Parathyroid adenoma (tissue), 2 donors: ENCODE data around the gene STRA6.

ENCODE experiments used
- H2AFZ ChIP-seq: fragments of 300-600 bp; sonication (generic); one replicate; pipeline ENCODE4 v1.7.0; 2017; ENCODE audit warnings: antibody characterized with exemption, mild to moderate bottlenecking
- H3K27ac ChIP-seq: fragments of 300-600 bp; sonication (generic); one replicate; pipeline ENCODE4 v1.7.0; 2017
- H3K27me3 ChIP-seq: fragments of 300-600 bp; sonication (generic); one replicate; pipeline ENCODE4 v1.7.0; 2017; ENCODE audit warnings: low read length; ENCODE audit not compliant: control insufficient read depth, insufficient read depth
- H3K36me3 ChIP-seq: fragments of 300-600 bp; sonication (generic); one replicate; pipeline ENCODE4 v1.7.0; 2017; ENCODE audit warnings: low read length; ENCODE audit not compliant: control insufficient read depth, insufficient read depth
- H3K4me1 ChIP-seq: fragments of 300-600 bp; sonication (generic); one replicate; pipeline ENCODE4 v1.7.0; 2017; ENCODE audit warnings: control low read depth
- H3K4me2 ChIP-seq: fragments of 300-600 bp; sonication (generic); one replicate; pipeline ENCODE4 v1.7.0; 2017; ENCODE audit warnings: low read length
- H3K4me3 ChIP-seq: fragments of 300-600 bp; sonication (generic); one replicate; pipeline ENCODE4 v1.7.0; 2017; ENCODE audit warnings: low read depth, low read length
- H3K79me2 ChIP-seq: fragments of 300-600 bp; sonication (generic); one replicate; pipeline ENCODE4 v1.7.0; 2017; ENCODE audit warnings: control low read depth
- H3K9ac ChIP-seq: fragments of 300-600 bp; sonication (generic); one replicate; pipeline ENCODE4 v1.7.0; 2017; ENCODE audit warnings: mild to moderate bottlenecking
- H3K9me3 ChIP-seq: fragments of 300-600 bp; sonication (generic); one replicate; pipeline ENCODE4 v1.7.0; 2017; ENCODE audit warnings: low read length; ENCODE audit not compliant: control insufficient read depth
- TF ChIP-seq, protein P1 (sequence below): fragments of 300-600 bp; sonication (generic); IDR thresholded peaks from one replicate; pipeline ENCODE4 v1.7.0; 2017; ENCODE audit warnings: antibody characterized with exemption, mild to moderate bottlenecking
- donor health status: primary hyperparathyroidism.

Gene STRA6

DNA sequence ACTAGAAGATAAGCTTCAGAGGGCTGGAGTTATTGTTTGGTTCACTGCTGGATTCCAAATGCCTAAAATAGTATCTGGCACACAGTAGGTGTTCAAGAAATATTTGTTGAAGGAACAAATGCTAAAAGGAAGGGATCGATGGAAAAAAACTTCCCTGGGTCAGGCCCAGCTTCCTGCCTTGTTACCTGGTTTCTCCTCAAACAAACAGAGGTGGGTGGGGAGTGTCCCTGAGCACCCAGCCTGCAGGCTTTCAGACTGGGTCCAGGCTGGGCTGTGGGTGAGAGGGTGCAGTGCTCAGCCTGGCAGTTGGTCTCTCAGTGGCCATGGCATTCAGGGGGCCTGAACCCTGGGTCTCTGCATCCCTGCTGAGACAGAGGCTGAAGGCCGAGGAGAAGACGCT is 14.4 kb upstream of the STRA6 start:
- TF ChIP-seq, protein P1, sequence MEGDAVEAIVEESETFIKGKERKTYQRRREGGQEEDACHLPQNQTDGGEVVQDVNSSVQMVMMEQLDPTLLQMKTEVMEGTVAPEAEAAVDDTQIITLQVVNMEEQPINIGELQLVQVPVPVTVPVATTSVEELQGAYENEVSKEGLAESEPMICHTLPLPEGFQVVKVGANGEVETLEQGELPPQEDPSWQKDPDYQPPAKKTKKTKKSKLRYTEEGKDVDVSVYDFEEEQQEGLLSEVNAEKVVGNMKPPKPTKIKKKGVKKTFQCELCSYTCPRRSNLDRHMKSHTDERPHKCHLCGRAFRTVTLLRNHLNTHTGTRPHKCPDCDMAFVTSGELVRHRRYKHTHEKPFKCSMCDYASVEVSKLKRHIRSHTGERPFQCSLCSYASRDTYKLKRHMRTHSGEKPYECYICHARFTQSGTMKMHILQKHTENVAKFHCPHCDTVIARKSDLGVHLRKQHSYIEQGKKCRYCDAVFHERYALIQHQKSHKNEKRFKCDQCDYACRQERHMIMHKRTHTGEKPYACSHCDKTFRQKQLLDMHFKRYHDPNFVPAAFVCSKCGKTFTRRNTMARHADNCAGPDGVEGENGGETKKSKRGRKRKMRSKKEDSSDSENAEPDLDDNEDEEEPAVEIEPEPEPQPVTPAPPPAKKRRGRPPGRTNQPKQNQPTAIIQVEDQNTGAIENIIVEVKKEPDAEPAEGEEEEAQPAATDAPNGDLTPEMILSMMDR: no peak
- Histone ChIP-seq H3K4me3 (no peak overlapping the region), H2AFZ (no peak overlapping the region), H3K4me1 (no peaks in the 10 kb centered on the region), H3K4me2 (no peak overlapping the region), H3K9me3 (no peaks in the 10 kb centered on the region), H3K36me3 (no peaks in the 10 kb centered on the region), H3K79me2 (no peaks in the 10 kb centered on the region), H3K27me3 (no peaks in the 10 kb centered on the region), H3K27ac (no peak overlapping the region), H3K9ac (no peak overlapping the region)

DNA sequence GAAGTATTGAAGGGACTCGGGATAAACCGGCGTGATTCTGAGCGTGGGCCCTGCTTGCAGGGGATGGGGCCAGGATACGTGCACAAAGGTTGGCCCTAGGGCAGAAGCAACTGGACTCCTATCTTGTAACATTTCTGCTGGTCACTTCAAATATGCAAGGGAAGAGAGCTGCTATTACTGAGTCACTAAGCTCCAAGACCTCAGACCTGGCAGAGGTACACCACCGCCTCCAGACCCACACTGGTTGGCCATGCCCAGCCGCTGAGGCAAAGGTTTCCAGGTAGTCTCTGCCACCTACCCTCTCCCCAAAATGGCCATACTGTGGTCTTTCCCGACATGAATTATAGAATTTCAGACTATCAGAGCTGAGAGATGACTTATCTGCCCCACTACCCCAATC is 13.4 kb upstream of the STRA6 start:
- Histone ChIP-seq H3K9me3 (no peaks in the 10 kb centered on the region), H3K27me3 (no peaks in the 10 kb centered on the region), H3K79me2 (no peaks in the 10 kb centered on the region), H2AFZ (no peak overlapping the region), H3K4me3 (no peak overlapping the region), H3K4me2 (no peak overlapping the region), H3K27ac (no peak overlapping the region), H3K4me1 (no peaks in the 10 kb centered on the region), H3K36me3 (no peaks in the 10 kb centered on the region), H3K9ac (no peak overlapping the region)
- TF ChIP-seq, protein P1: no peak

DNA sequence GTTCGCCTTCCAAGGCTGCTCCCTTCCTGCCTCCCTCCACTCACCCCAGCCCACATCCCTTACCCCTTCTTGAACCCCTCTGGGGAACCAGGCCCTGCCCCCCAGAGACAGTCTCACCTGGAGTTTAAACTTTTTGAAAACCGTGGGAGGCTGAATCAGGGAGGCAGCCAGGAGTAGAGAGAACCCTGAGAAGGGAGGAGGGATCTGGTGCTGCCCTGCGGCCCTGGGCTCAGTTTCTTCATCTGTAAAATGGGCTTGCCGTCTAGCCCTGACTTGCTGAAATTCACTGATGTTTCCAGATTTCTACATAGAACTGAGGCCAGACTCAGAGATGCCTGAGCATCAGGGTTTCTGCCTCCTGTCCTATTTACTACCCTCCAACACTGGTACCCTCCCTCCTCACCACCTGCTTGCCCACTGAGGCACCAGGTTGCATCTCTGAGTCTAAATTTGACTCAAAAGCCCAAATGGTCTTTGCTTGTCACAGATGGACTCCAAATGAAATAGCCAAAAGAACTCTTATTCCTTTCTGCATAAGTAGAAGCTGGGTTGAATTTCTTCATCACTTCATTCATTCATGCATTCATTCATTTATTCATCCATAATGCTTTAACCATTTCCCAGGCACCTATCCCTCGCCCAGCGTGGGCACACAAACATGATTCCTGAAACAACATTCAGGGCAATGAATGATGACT is 11.9 kb upstream of the STRA6 start:
- no peaks in the 10 kb centered on the region for H3K9me3 ChIP-seq
- no peak overlapping the region for H3K4me3 ChIP-seq
- no peak overlapping the region for H3K4me2 ChIP-seq
- H2AFZ ChIP-seq: no peak overlapping the region
- no peaks in the 10 kb centered on the region for H3K27me3 ChIP-seq
- H3K9ac ChIP-seq: no peak overlapping the region
- H3K4me1 ChIP-seq: no peaks in the 10 kb centered on the region
- no peak overlapping the region for H3K27ac ChIP-seq
- TF ChIP-seq, protein P1: no peak
- H3K79me2 ChIP-seq: no peaks in the 10 kb centered on the region
- no peaks in the 10 kb centered on the region for H3K36me3 ChIP-seq

DNA sequence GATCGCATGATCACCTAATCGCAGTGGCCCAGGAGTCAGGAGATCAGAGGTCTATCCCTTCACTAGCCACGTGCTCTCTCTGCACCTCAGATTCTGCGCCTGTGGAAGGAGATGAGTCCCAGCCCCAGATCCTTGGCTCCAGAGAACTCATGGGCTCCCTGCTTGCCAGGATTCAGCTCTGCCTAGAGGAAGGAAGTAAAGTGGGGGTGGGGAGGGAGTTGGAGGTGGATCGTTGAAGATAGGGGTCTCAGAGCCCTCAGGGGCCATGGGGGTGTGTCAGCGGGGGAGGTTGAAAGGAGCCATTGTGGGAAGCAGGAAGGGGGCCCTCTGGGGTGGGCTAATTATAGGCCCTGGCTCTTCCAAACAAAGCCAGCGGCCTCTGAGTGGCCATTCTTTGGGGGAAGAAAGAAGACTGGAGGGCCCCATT is 11.3 kb upstream of the STRA6 start:
- H3K27me3 ChIP-seq: no peaks in the 10 kb centered on the region
- TF ChIP-seq, protein P1: no peak
- H3K27ac ChIP-seq: no peak overlapping the region
- no peak overlapping the region for H2AFZ ChIP-seq
- no peak overlapping the region for H3K9ac ChIP-seq
- no peaks in the 10 kb centered on the region for H3K4me1 ChIP-seq
- no peaks in the 10 kb centered on the region for H3K36me3 ChIP-seq
- H3K79me2 ChIP-seq: no peaks in the 10 kb centered on the region
- no peak overlapping the region for H3K4me2 ChIP-seq
- no peak overlapping the region for H3K4me3 ChIP-seq
- H3K9me3 ChIP-seq: no peaks in the 10 kb centered on the region

DNA sequence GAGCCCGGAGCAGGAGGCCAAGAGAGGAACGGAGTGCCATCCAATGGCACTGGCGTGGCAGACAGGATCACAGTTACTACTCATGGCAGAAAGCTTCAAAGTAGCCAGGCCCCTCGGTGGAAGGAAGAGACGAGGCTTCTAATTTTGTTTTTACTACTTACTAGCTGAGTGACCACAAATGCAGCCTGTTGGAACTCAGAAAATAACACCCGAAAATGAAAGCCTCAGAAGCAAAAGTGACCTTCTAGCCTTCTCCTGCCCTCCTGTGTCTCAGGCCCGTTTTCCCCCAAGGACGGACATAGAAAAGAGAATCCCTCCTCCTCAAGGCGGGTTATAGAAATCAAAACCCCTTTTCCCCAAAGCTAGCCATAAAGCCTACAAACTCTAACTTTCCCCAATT is 9.9 kb upstream of the STRA6 start:
- no peak overlapping the region for H3K27ac ChIP-seq
- H3K4me1 ChIP-seq: no peaks in the 10 kb centered on the region
- TF ChIP-seq, protein P1: no peak
- H3K79me2 ChIP-seq: no peaks in the 10 kb centered on the region
- no peaks in the 10 kb centered on the region for H3K9me3 ChIP-seq
- no peak overlapping the region for H3K4me3 ChIP-seq
- H3K27me3 ChIP-seq: no peaks in the 10 kb centered on the region
- H3K36me3 ChIP-seq: no peaks in the 10 kb centered on the region
- no peak overlapping the region for H3K4me2 ChIP-seq
- no peak overlapping the region for H2AFZ ChIP-seq
- no peak overlapping the region for H3K9ac ChIP-seq
